Measurements from ENCODE around the gene LRRC66.

DNA sequence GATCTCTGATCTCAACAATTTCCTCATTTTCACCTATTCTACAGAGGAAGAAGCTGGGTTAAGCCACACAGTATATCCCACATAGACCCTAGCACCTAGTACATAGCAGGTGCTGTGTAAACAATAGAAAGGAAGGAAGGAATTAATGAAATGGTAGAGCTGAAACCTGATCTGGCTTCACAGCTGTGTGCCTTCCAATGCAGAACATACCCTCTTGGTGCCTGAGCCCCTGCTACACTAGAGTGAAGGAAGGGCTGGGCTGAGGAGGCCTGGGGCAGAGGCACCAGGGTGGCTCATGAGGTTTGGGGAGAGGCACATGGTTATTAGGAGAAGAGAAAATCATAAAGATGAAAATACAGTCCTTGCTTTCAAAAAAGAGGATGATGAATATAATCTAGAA is 21.3 kb downstream of the LRRC66 start:
- TF ChIP-seq ZNF384 (IDR thresholded peaks at IDR 0.05), result no peak
- TF ChIP-seq HDGF (IDR thresholded peaks at IDR 0.05; ENCODE audit: borderline replicate concordance), result no peak
- TF ChIP-seq TARDBP (IDR thresholded peaks at IDR 0.05), result no peak
- no peak for TF ChIP-seq ELF4 (IDR thresholded peaks at IDR 0.05)
- TF ChIP-seq FOXM1 (IDR thresholded peaks at IDR 0.05; ENCODE audit: borderline replicate concordance), result no peak
- no peak for TF ChIP-seq NFRKB (IDR thresholded peaks at IDR 0.05)
- no peak for TF ChIP-seq SUZ12 (IDR thresholded peaks at IDR 0.05)
- TF ChIP-seq SP1 (IDR thresholded peaks at IDR 0.05), result no peak
- TF ChIP-seq FOXK2 (IDR thresholded peaks at IDR 0.05), result no peak
- no peak for TF ChIP-seq FOXA1 (IDR thresholded peaks at IDR 0.05)
- no peak for TF ChIP-seq BHLHE40 (IDR thresholded peaks at IDR 0.05; ENCODE audit: borderline replicate concordance)

Data from HEK293T (cell line).